ENCODE data around the gene RTL1. TPM values are rescaled to one million over a fixed set of nuclear protein-coding genes. Genes with fewer than 3 reads are reported as not detected.

Gene RTL1
- total and polyA plus RNA-seq, 2 donors (not counting 3 experiments of a cell fraction or from before 2014, with no cell fraction given): not detected

- Histone ChIP-seq H2AFZ (ENCODE audit: low read depth, low read length) (no peak overlapping the region), H3K4me2 (ENCODE audit: insufficient read depth, low read length) (no peak overlapping the region), H3K79me2 (ENCODE audit: control insufficient read depth, insufficient read depth, low read length) (no peaks in the 10 kb centered on the region), H3K9me1 (replicated peaks; ENCODE audit: control insufficient read depth, extremely low read depth, insufficient read depth, low read length) (no peaks in the 10 kb centered on the region), H3K27ac (ENCODE audit: insufficient read depth, low read depth, low read length) (no peak overlapping the region), H4K20me1 (replicated peaks; ENCODE audit: control insufficient read depth, extremely low read depth, insufficient read depth, low read length) (no peaks in the 10 kb centered on the region), H3K4me1 (ENCODE audit: control insufficient read depth, extremely low read depth, insufficient read depth, low read length) (peaks cover 13% of the 10 kb centered on the region), H3K27me3 (ENCODE audit: control insufficient read depth in 2 of 2, insufficient read depth in 2 of 2, low read length in 2 of 2) (peaks cover 3 to 6% of the 10 kb centered on the region in 2 experiments), H3K9ac (replicated peaks; ENCODE audit: extremely low read depth, insufficient read depth, low read length) (no peak overlapping the region), H3K9me3 (replicated peaks; ENCODE audit: control insufficient read depth, insufficient read depth, low read length) (no peaks in the 10 kb centered on the region), H3K4me3 (replicated peaks in 1 of 3; ENCODE audit: insufficient read depth in 1 of 3, low read depth in 1 of 3, low read length in 3 of 3) (no peak overlapping the region), H3K36me3 (ENCODE audit: control insufficient read depth in 2 of 2, extremely low read depth in 1 of 2, insufficient read depth in 2 of 2, low read length in 2 of 2) (peaks cover 0 to 19% of the 10 kb centered on the region in 2 experiments)
- dilution Hi-C loops (cut with MboI; ENCODE audit: extremely low pct_ligation_motif_present, low sequenced_read_pairs): no loop called here
- FAIRE-seq (no peak), DNase-seq (ENCODE audit: low read depth, low spot score) (no peak)
- TF ChIP-seq FOS (IDR thresholded peaks at IDR 0.05; ENCODE audit: borderline replicate concordance, insufficient read depth, low read length): no peak
- no peak for TF ChIP-seq CTCF (IDR thresholded peaks at IDR 0.05; ENCODE audit: extremely low read depth in 1 of 2, insufficient read depth in 1 of 2, low read depth in 1 of 2, low read length in 2 of 2)
- intact Hi-C loops (cut with micrococcal nuclease): loop anchor here (2.0 to 5.0 kb wide), 3 partner anchors 51 to 194 kb away; no protein-coding TSS in a partner anchor
- CTCF ChIA-PET: interaction anchor here (0.7 to 3.7 kb wide), 9 partner anchors 14 to 516 kb away, joined by 4 to 15 read pairs (median 5); no protein-coding TSS in a partner anchor
- POLR2A ChIA-PET: no interaction called here
- BruUV-seq (replicated peaks): no TSS peak
Measured at GRCh38 chr14:100901391-100902183, 1.9 kb downstream of the RTL1 start.

DNA sequence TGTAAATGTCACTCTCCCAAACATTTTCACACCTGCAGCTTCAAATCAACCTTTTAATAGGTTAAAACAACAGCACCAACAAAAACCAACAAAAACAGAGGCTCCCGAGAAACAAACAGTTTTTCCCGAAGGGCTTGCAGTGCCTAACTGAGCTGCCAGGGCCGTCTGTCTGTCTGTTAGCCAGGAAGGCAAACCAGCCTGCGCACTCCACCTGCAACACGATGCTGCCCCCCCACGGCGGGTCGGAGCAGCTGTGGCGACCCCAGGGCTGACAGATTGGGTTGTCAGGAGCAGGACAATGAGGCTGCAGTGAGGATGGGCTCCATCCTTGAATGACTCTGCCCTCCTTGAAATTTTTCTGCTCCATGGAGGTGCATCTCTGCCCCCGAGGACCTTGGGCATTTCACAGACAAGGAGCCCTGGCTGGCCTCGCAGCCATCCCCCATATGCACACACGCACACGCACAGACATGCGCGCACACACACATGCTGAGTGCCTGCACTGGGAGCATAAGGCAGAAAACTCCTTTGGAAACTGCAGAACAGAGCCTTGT lies 2.6 kb downstream of the RTL1 start:
- intact Hi-C loops (cut with micrococcal nuclease): loop anchor here (1.0 to 5.0 kb wide), 4 partner anchors 50 to 238 kb away; no protein-coding TSS in a partner anchor
- H2AFZ ChIP-seq (ENCODE audit: low read depth, low read length): no peak overlapping the region
- H3K4me2 ChIP-seq (ENCODE audit: insufficient read depth, low read length): peak overlapping the region; percentile 25
- no peaks in the 10 kb centered on the region for H4K20me1 ChIP-seq (replicated peaks; ENCODE audit: control insufficient read depth, extremely low read depth, insufficient read depth, low read length)
- peaks cover 0 to 19% of the 10 kb centered on the region in 2 experiments for H3K36me3 ChIP-seq (ENCODE audit: control insufficient read depth in 2 of 2, extremely low read depth in 1 of 2, insufficient read depth in 2 of 2, low read length in 2 of 2)
- ChIA-PET CTCF (interaction anchor here (0.7 to 3.7 kb wide), 9 partner anchors 13 to 516 kb away, joined by 3 to 15 read pairs (median 4); no protein-coding TSS in a partner anchor), POLR2A (interaction anchor here (0.5 kb wide), 1 partner anchor 399 kb away, joined by 6 read pairs; no protein-coding TSS in a partner anchor)
- no peak for TF ChIP-seq GATA2 (IDR thresholded peaks at IDR 0.05; ENCODE audit: insufficient read depth, insufficient read length, low read depth, low read length)
- peak; percentile 8 to 42 for TF ChIP-seq CTCF (IDR thresholded peaks at IDR 0.05; ENCODE audit: extremely low read depth in 1 of 2, insufficient read depth in 1 of 2, low read depth in 1 of 2, low read length in 2 of 2)
- TF ChIP-seq, protein P1, sequence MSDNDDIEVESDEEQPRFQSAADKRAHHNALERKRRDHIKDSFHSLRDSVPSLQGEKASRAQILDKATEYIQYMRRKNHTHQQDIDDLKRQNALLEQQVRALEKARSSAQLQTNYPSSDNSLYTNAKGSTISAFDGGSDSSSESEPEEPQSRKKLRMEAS (IDR thresholded peaks at IDR 0.05; ENCODE audit: insufficient read depth, insufficient read length): no peak
- no peak for TF ChIP-seq FOS (IDR thresholded peaks at IDR 0.05; ENCODE audit: borderline replicate concordance, insufficient read depth, low read length)
- TF ChIP-seq EZH2 (IDR thresholded peaks at IDR 0.05; ENCODE audit: borderline replicate concordance, low read depth, low read length, severe bottlenecking): no peak
- no peak for TF ChIP-seq POLR2AphosphoS5 (IDR thresholded peaks at IDR 0.05; ENCODE audit: insufficient read depth, low read depth, low read length)
- TF ChIP-seq MYC (IDR thresholded peaks at IDR 0.05; ENCODE audit: low read depth, low read length): no peak
- no peaks in the 10 kb centered on the region for H3K9me1 ChIP-seq (replicated peaks; ENCODE audit: control insufficient read depth, extremely low read depth, insufficient read depth, low read length)
- H3K9ac ChIP-seq (replicated peaks; ENCODE audit: extremely low read depth, insufficient read depth, low read length): no peak overlapping the region
- H3K27me3 ChIP-seq (ENCODE audit: control insufficient read depth in 2 of 2, insufficient read depth in 2 of 2, low read length in 2 of 2): peaks cover 3 to 6% of the 10 kb centered on the region in 2 experiments
- dilution Hi-C loops (cut with MboI; ENCODE audit: extremely low pct_ligation_motif_present, low sequenced_read_pairs): no loop called here
- no peak for FAIRE-seq
- H3K27ac ChIP-seq (ENCODE audit: insufficient read depth, low read depth, low read length): no peak overlapping the region
- peak; percentile 8 for DNase-seq (ENCODE audit: low read depth, low spot score)
- H3K4me1 ChIP-seq (ENCODE audit: control insufficient read depth, extremely low read depth, insufficient read depth, low read length): peaks cover 13% of the 10 kb centered on the region
- BruUV-seq (replicated peaks): no TSS peak
- H3K79me2 ChIP-seq (ENCODE audit: control insufficient read depth, insufficient read depth, low read length): no peaks in the 10 kb centered on the region
- no peak overlapping the region for H3K4me3 ChIP-seq (replicated peaks in 1 of 3; ENCODE audit: insufficient read depth in 1 of 3, low read depth in 1 of 3, low read length in 3 of 3)
- H3K9me3 ChIP-seq (replicated peaks; ENCODE audit: control insufficient read depth, insufficient read depth, low read length): no peaks in the 10 kb centered on the region

Measured in endothelial cell of umbilical vein (primary cell).